Islet of Langerhans (tissue), 1 donor: Measurements from ENCODE around the gene RPS28.
"Not testable (repeated sequence)": the region's sequence is repeated elsewhere in the genome, so short reads cannot be mapped to it uniquely, and the experiment has no call there.

Experiments
- FAIRE-seq: peaks from one replicate; lab custom pipeline; 2011; peaks lifted over from hg19 to GRCh38; lab: Jason Lieb, UNC

Gene RPS28

GRCh38 chr19:8320564-8321066 is 681 bp upstream of the RPS28 start:
- no peak for FAIRE-seq

- FAIRE-seq: no peak
These were observed 816 bp downstream of the RPS28 start for GRCh38 chr19:8321986-8322637.

GRCh38 chr19:8322638-8322997 is 1.3 kb downstream of the RPS28 start:
- FAIRE-seq: no peak

- no peak for FAIRE-seq
These were observed 2.5 kb downstream of the RPS28 start for GRCh38 chr19:8323781-8324185.

GRCh38 chr19:8324186-8325050 is 3.1 kb downstream of the RPS28 start:
- no peak for FAIRE-seq

- no peak for FAIRE-seq
These were observed 4.2 kb downstream of the RPS28 start for GRCh38 chr19:8325454-8325853.

GRCh38 chr19:8329996-8330395 is 8.7 kb downstream of the RPS28 start:
- no peak for FAIRE-seq

GRCh38 chr19:8331263-8331845 is 10.1 kb downstream of the RPS28 start:
- no peak for FAIRE-seq

- FAIRE-seq: no peak
These were observed 11.9 kb downstream of the RPS28 start for GRCh38 chr19:8332976-8333766.

GRCh38 chr19:8333767-8334457 is 12.6 kb downstream of the RPS28 start:
- no peak for FAIRE-seq

- FAIRE-seq: no peak
These were observed 13.4 kb downstream of the RPS28 start for GRCh38 chr19:8334458-8335342.

- no peak for FAIRE-seq
These were observed 14.2 kb downstream of the RPS28 start for GRCh38 chr19:8335343-8336071.

- FAIRE-seq: no peak
These were observed 14.8 kb downstream of the RPS28 start for GRCh38 chr19:8336072-8336569.

GRCh38 chr19:8336660-8337059 is 15.4 kb downstream of the RPS28 start:
- FAIRE-seq: no peak

- no peak for FAIRE-seq
These were observed 16.4 kb downstream of the RPS28 start for GRCh38 chr19:8337728-8338127.

GRCh38 chr19:8338835-8339234 is 17.5 kb downstream of the RPS28 start:
- no peak for FAIRE-seq

GRCh38 chr19:8340341-8341096 is 19.2 kb downstream of the RPS28 start:
- no peak for FAIRE-seq

- not testable (repeated sequence) for FAIRE-seq
These were observed 20.2 kb downstream of the RPS28 start for GRCh38 chr19:8341504-8341903.

GRCh38 chr19:8342316-8342683 is 21.0 kb downstream of the RPS28 start:
- FAIRE-seq: no peak
